CD4-positive, alpha-beta T cell (primary cell): Measurements from ENCODE around the gene SMAP1. TPM values are rescaled to one million over a fixed set of nuclear protein-coding genes. Genes with fewer than 3 reads are reported as not detected.

ENCODE experiments used
- ATAC-seq: fragments of 200-7000 bp; cut with Tn5 transposase; one replicate; pipeline ENCODE4 v1.10.0; 2022; ENCODE audit warnings: mild to moderate bottlenecking; ENCODE audit not compliant: poor library complexity
- CTCF ChIA-PET: fragments of 350-600 bp; sonication (Branson Sonifier 250); formaldehyde crosslinking; loops from one replicate; lab custom pipeline; 2021; ENCODE audit warnings: antibody characterized with exemption, inconsistent platforms; lab: Charles Lee
- POLR2A ChIA-PET: fragments of 350-600 bp; sonication (Branson Sonifier 250); formaldehyde crosslinking; loops from one replicate; lab custom pipeline; 2021; ENCODE audit warnings: antibody characterized with exemption, inconsistent platforms; lab: Charles Lee
- DNase-seq, 14 experiments: peaks; one replicate each; pipeline ENCODE4 v3.0.0-alpha.2; 2013 to 2020; ENCODE audit warnings: mixed read lengths in 2 of 14
- H3K27ac ChIP-seq, 2 donors: one replicate each; pipeline versions ENCODE4 v1.5.1 to v1.7.0; 2013; ENCODE audit warnings: low read length in 2 of 2, low read depth in 1 of 2, mild to moderate bottlenecking in 1 of 2
- H3K27me3 ChIP-seq, 2 experiments: 1 replicate in 1 of 2; 2 replicates in 1 of 2; pipeline versions ENCODE4 v1.6.1 to v1.7.0; 2013; ENCODE audit warnings: low read length in 2 of 2, control low read depth in 1 of 2, mild to moderate bottlenecking in 1 of 2, moderate library complexity in 1 of 2; ENCODE audit not compliant: insufficient read depth in 2 of 2, control insufficient read depth in 1 of 2
- H3K36me3 ChIP-seq: one replicate; pipeline ENCODE4 v1.6.1; 2013; ENCODE audit warnings: low read length, control low read depth; ENCODE audit not compliant: insufficient read depth
- H3K4me1 ChIP-seq: one replicate; pipeline ENCODE4 v1.6.1; 2013; ENCODE audit warnings: low read length, control low read depth; ENCODE audit not compliant: insufficient read depth
- H3K4me3 ChIP-seq: one replicate; pipeline ENCODE4 v1.5.1; 2013; ENCODE audit warnings: mild to moderate bottlenecking, low read length, moderate library complexity
- H3K9me3 ChIP-seq, 2 experiments: 1 replicate in 1 of 2; 2 replicates in 1 of 2; pipeline versions ENCODE4 v1.6.1 to v1.7.0; 2013; ENCODE audit warnings: low read length in 2 of 2, mild to moderate bottlenecking in 2 of 2, control low read depth in 1 of 2, moderate library complexity in 1 of 2; ENCODE audit not compliant: control insufficient read depth in 1 of 2, insufficient read depth in 1 of 2
- H3K27ac Mint-ChIP-seq: one replicate; pipeline ENCODE4 v1.8.0; 2020; ENCODE audit warnings: mixed read lengths
- H3K27me3 Mint-ChIP-seq: one replicate; pipeline ENCODE4 v1.8.0; 2021; ENCODE audit warnings: mixed read lengths
- H3K36me3 Mint-ChIP-seq: one replicate; pipeline ENCODE4 v1.8.0; 2021; ENCODE audit warnings: low read depth, mixed read lengths
- H3K4me1 Mint-ChIP-seq: one replicate; pipeline ENCODE4 v1.8.0; 2021; ENCODE audit warnings: low read depth, mixed read lengths
- H3K4me3 Mint-ChIP-seq: one replicate; pipeline ENCODE4 v1.8.0; 2020; ENCODE audit warnings: mild to moderate bottlenecking, mixed read lengths
- H3K9me3 Mint-ChIP-seq: one replicate; pipeline ENCODE4 v1.8.0; 2020; ENCODE audit warnings: mixed read lengths
- CTCF ChIP-seq: fragments of 200-600 bp; IDR thresholded peaks from one replicate; pipeline ENCODE4 v1.8.0; 2022; ENCODE audit warnings: antibody characterized with exemption, mild to moderate bottlenecking
- intact Hi-C, 2 experiments: fragments of 100-400 bp; cut with DNase I in 1 of 2; cut with micrococcal nuclease in 1 of 2; formaldehyde crosslinking; loops; one replicate each; pipeline versions ENCODE4 v1.15.1 to v1.9.0; 2023 to 2025; cut with DNase I, micrococcal nuclease
- total RNA-seq, 174 experiments: library from RNA in 2 of 174; stranded (reverse) in 2 of 174; gene quantifications; one replicate each; pipeline ENCODE4 v1.2.3 and lab custom pipeline; 2021 to 2026

The SMAP1 gene
- total RNA-seq, 2 experiments from 2014 or later: 20.0 to 22.5 TPM

- POLR2A ChIA-PET: interaction anchor here (0.9 to 1.8 kb wide), 2 partner anchors 12 to 139 kb away, joined by 3 to 5 read pairs; no protein-coding TSS in a partner anchor
- CTCF ChIA-PET: interaction anchor here (0.8 kb wide), 1 partner anchor 11 kb away, joined by 3 read pairs; no protein-coding TSS in a partner anchor
Observed at GRCh38 chr6:70673054-70673453, 5.4 kb downstream of the SMAP1 start.

GRCh38 chr6:70673601-70674000, 5.9 kb downstream of the SMAP1 start:
- DNase-seq (peak in 1 of 14 experiments; percentile 15), ATAC-seq (no peak)
- Histone ChIP-seq H3K9me3 (no peaks in the 10 kb centered on the region), H3K4me1 (peaks cover 23% of the 10 kb centered on the region), H3K27me3 (no peaks in the 10 kb centered on the region), H3K36me3 (no peaks in the 10 kb centered on the region), H3K27ac (no peak overlapping the region), H3K4me3 (no peak overlapping the region)
- ChIA-PET POLR2A (no interaction called here), CTCF (no interaction called here)
- Mint-ChIP-seq H3K36me3 (no peaks in the 10 kb centered on the region), H3K27me3 (no peaks in the 10 kb centered on the region), H3K4me3 (no peak overlapping the region), H3K4me1 (peaks cover 76% of the 10 kb centered on the region), H3K9me3 (no peaks in the 10 kb centered on the region), H3K27ac (peak overlapping the region; percentile 17)
- intact Hi-C loops: no loop called here
- TF ChIP-seq CTCF: no peak

More at GRCh38 chr6:70673054-70673453, 5.4 kb downstream of the SMAP1 start:
- Histone ChIP-seq H3K9me3 (no peaks in the 10 kb centered on the region), H3K27ac (no peak overlapping the region), H3K36me3 (no peaks in the 10 kb centered on the region), H3K4me3 (no peak overlapping the region), H3K4me1 (peaks cover 27% of the 10 kb centered on the region), H3K27me3 (no peaks in the 10 kb centered on the region)
- H3K4me1 Mint-ChIP-seq: peaks cover 74% of the 10 kb centered on the region
- no peaks in the 10 kb centered on the region for H3K36me3 Mint-ChIP-seq
- DNase-seq (no peak), ATAC-seq (no peak)
- no peaks in the 10 kb centered on the region for H3K9me3 Mint-ChIP-seq
- no peak for TF ChIP-seq CTCF
- H3K4me3 Mint-ChIP-seq: peak overlapping the region; percentile 5
- H3K27me3 Mint-ChIP-seq: no peaks in the 10 kb centered on the region
- H3K27ac Mint-ChIP-seq: peak overlapping the region; percentile 17
- intact Hi-C loops: no loop called here

- H3K36me3 ChIP-seq: no peaks in the 10 kb centered on the region
- no peak for ATAC-seq
- ChIA-PET CTCF (no interaction called here), POLR2A (no interaction called here)
- no peak overlapping the region for H3K27ac Mint-ChIP-seq
- H3K9me3 ChIP-seq: no peaks in the 10 kb centered on the region
- no peaks in the 10 kb centered on the region for H3K9me3 Mint-ChIP-seq
- no peak overlapping the region for H3K4me3 Mint-ChIP-seq
- H3K4me3 ChIP-seq: no peak overlapping the region
- no peaks in the 10 kb centered on the region for H3K27me3 ChIP-seq
- DNase-seq: no peak
- no peaks in the 10 kb centered on the region for H3K36me3 Mint-ChIP-seq
- no peak for TF ChIP-seq CTCF
- no peak overlapping the region for H3K27ac ChIP-seq
- peaks cover 22% of the 10 kb centered on the region for H3K4me1 ChIP-seq
- H3K4me1 Mint-ChIP-seq: peaks cover 56% of the 10 kb centered on the region
- intact Hi-C loops: no loop called here
- no peaks in the 10 kb centered on the region for H3K27me3 Mint-ChIP-seq
Observed at GRCh38 chr6:70675822-70676221, 8.1 kb downstream of the SMAP1 start.
